ENCODE results near the gene MC5R. TPM values are rescaled to one million over a fixed set of nuclear protein-coding genes. Genes with fewer than 3 reads are reported as not detected.

Gene MC5R
- total RNA-seq, 1 experiment from 2014 or later: not detected

- H3K27ac ChIP-seq (ENCODE audit: insufficient read length, low read depth, low read length): no peak overlapping the region
- DNase-seq: no peak
- peak overlapping the region; percentile 13 to 19; a peak in 2 of 5 replicates for H3K4me3 Mint-ChIP-seq
These were observed 12.9 kb upstream of the MC5R start for GRCh38 chr18:13810950-13811485.

More at GRCh38 chr18:13810950-13811485, 12.9 kb upstream of the MC5R start:
- Histone ChIP-seq H2BK120ac (ENCODE audit: low read depth, low read length, poor library complexity, severe bottlenecking) (no peak overlapping the region), H4K8ac (replicated peaks; ENCODE audit: insufficient read length, low read depth, low read length) (no peak overlapping the region), H4K20me1 (ENCODE audit: control insufficient read depth, insufficient read depth, insufficient read length) (no peaks in the 10 kb centered on the region), H3T11ph (ENCODE audit: low read length) (no peak overlapping the region), H4K91ac (ENCODE audit: insufficient read length, low read depth, low read length) (no peak overlapping the region), H3K27me3 (ENCODE audit: insufficient read depth, low read length) (no peaks in the 10 kb centered on the region), H3K4me1 (ENCODE audit: insufficient read depth, low read length) (peaks cover 29% of the 10 kb centered on the region), H2BK12ac (ENCODE audit: insufficient read length, low read depth, low read length) (no peak overlapping the region), H3K79me2 (ENCODE audit: insufficient read depth, low read length) (no peaks in the 10 kb centered on the region), H2BK20ac (ENCODE audit: low read depth, low read length, poor library complexity, severe bottlenecking) (no peak overlapping the region), H3K56ac (ENCODE audit: insufficient read length, low read depth, low read length) (no peak overlapping the region), H3K23me2 (ENCODE audit: insufficient read length, low read depth, low read length, poor library complexity, severe bottlenecking) (no peaks in the 10 kb centered on the region), H3K9ac (ENCODE audit: extremely low read depth, insufficient read length, low read length) (no peak overlapping the region), H4K5ac (ENCODE audit: insufficient read length, low read depth, low read length) (no peak overlapping the region), H3K9me3 (ENCODE audit: control insufficient read depth, low read depth, low read length) (no peaks in the 10 kb centered on the region), H3K4ac (ENCODE audit: low read depth, low read length) (no peak overlapping the region), H3K23ac (ENCODE audit: insufficient read length, low read depth, low read length) (no peak overlapping the region), H3K14ac (ENCODE audit: insufficient read depth, low read length) (0 out of 2 replicates have a peak overlapping the region, but pooled peaks have one; percentile 36), H3K18ac (ENCODE audit: insufficient read length, low read depth, low read length) (no peak overlapping the region), H2AFZ (ENCODE audit: low read length) (no peak overlapping the region), H3K4me2 (ENCODE audit: insufficient read depth, insufficient read length, low read length) (no peak overlapping the region), H2BK15ac (ENCODE audit: low read depth, low read length) (no peak overlapping the region), H2BK5ac (ENCODE audit: insufficient read length, low read length) (no peak overlapping the region), H3K79me1 (ENCODE audit: insufficient read depth, low read depth, low read length, poor library complexity, severe bottlenecking) (no peaks in the 10 kb centered on the region), H2AK5ac (ENCODE audit: insufficient read length, low read length) (no peak overlapping the region)
- peak overlapping the region; percentile 46 to 87 (median 69); a peak in 5 of 7 replicates for H3K27ac Mint-ChIP-seq
- WGBS (ENCODE audit: extremely low coverage, insufficient read length, low lambda C conversion rate): no CpG with 5 or more reads among the region's 10 CpGs
- no peaks in the 10 kb centered on the region for H3K36me3 Mint-ChIP-seq (ENCODE audit: insufficient read depth in 1 of 3, low read depth in 3 of 3)
- no peaks in the 10 kb centered on the region for H3K27me3 Mint-ChIP-seq (ENCODE audit: low read depth)
- H3K4me1 Mint-ChIP-seq: peaks cover 67 to 68% of the 10 kb centered on the region in 2 experiments
- TF ChIP-seq CTCF (conservative IDR thresholded peaks at IDR 0.05): no peak
- H3K9me3 Mint-ChIP-seq: no peaks in the 10 kb centered on the region

Data from H9 (cell line).